ENCODE results near the gene FNDC10.

The FNDC10 gene

GRCh38 chr1:1616045-1616790 lies 16.3 kb upstream of the FNDC10 start:
- no peak for DNase-seq (ENCODE audit: low spot score)

DNA sequence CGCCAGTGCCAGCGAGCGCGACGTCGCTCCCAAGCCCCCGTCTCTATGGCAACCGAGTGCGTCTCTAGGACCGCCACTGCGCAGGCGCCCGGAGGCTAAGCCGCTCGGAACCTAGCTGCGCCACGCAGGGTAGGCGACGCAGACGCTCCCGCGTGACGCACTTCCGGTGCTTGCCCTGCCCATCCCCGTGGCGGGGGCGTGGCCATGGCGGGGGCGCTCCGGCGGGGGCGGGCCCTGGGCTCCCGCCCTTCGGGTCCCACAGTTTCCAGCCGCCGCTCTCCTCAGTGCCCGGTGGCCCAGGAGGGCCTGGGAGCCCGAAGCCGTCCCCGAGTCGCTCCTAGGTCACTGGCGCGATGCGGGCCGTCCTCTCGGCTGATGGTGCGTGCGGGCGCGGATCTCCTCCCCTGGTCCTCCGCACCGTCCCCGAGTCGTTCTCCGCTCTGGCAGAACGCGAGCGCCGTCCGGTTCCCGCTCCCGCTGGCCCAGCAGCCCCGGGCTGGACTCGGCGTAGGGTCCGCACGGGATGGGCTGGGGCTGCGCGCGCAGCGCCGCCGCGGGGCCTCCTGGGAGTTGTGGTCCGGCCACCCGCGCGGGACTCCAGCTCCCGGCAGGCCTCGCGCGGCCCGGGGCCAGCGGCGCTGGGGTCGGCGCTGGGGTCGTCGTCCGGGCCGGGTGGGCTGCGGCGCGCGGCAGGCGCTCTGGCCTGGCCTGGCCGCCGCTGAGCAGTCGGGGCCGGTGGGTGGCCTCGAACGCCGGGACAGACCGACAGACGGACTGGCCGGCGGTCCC lies 15.5 kb upstream of the FNDC10 start, which contains the start of gene MIB2:
TSS of gene MIB2 (plus strand) at position 245 of the 789 bp plus-strand sequence. CDS start 7,953 bp downstream, outside the sequence.
- DNase-seq (ENCODE audit: low spot score) = peak; percentile 97

DNA sequence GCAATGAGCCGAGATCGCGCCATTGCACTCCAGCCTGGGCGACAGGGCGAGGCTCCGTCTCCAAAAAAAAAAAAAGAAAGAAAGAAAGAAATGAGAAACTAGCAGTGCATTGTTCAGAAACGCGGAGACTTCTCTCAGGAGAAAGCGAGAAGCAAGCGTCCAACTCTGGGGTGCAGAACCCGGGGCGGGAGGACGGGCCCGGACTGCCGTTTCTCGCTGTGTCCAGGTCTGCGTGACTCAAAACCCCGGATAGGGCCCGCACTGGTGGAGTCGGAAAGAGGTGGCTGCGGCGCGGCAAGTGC lies 15.0 kb upstream of the FNDC10 start:
- no peak for DNase-seq (ENCODE audit: low spot score)

GRCh38 chr1:1614204-1614953 lies 14.4 kb upstream of the FNDC10 start:
- peak; percentile 32 for DNase-seq (ENCODE audit: low spot score)

- DNase-seq (ENCODE audit: low spot score) = no peak
Observed at GRCh38 chr1:1613509-1614082, 13.7 kb upstream of the FNDC10 start.

DNA sequence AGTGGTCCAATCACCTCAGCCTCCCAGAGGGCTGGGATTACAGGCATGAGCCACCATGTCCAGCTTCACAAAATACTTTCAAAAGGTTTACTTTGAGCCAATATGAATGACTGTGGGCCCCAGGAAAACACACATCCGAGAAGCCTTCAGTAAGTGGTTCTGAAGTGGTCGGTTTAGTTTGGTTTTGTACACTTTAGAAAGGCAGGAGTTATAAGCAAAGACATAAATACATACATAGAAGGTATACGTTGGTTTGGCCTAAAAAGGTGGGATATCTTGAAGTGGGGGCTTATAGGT lies 12.1 kb upstream of the FNDC10 start:
- DNase-seq (ENCODE audit: low spot score) = no peak

GRCh38 chr1:1610796-1611195 lies 10.9 kb upstream of the FNDC10 start:
- DNase-seq (ENCODE audit: low spot score) = no peak

DNA sequence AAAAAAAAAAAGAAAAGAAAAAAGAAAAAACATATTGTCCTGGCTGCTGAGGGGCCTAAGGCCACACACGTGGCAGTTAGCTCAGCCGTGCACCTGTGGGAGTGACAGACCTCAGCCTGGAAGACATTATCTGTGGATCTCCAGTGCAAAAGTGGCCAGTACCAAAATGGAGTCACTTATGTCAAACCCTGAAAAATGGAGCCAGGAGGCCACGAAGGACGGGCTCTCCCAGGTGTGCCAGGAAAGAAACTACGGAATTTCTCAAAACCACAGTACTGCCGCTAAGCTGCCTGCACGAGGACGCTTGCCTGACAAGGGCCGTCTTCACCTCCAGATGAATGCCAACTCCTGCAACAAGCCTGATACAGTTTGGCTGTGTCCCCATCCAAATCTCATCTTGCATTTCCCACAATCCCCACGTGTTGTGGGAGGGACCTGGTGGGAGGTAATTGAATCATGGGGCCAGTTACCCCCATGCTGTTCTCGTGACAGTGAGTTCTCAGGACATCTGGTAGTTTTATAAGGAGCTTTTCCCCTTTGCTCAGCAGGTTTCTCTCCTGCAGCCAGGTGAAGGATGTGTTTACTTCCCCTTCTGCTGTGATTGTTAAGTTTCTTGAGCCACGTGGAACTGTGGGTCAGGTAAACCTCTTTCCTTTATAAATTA lies 10.0 kb upstream of the FNDC10 start:
- no peak for DNase-seq (ENCODE audit: low spot score)

- no peak for DNase-seq (ENCODE audit: low spot score)
Observed at GRCh38 chr1:1606232-1606631, 6.3 kb upstream of the FNDC10 start.

DNA sequence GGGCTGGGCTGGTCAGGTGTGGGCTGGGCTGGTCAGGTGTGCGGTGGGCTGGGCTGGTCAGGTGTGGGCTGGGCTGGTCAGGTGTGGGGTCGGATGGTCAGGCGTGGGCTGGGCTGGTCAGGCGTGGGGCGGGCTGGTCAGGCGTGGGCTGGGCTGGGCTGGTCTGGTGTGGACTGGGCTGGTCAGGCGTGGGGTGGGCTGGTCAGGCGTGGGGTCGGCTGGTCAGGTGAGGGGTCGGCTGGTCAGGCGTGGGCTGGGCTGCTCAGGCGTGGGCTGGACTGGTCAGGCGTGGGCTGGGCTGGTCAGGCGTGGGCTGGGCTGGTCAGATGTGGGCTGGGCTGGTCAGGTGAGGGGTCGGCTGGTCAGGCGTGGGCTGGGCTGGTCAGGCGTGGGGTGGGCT lies 5.8 kb upstream of the FNDC10 start:
- no peak for DNase-seq (ENCODE audit: low spot score)

DNA sequence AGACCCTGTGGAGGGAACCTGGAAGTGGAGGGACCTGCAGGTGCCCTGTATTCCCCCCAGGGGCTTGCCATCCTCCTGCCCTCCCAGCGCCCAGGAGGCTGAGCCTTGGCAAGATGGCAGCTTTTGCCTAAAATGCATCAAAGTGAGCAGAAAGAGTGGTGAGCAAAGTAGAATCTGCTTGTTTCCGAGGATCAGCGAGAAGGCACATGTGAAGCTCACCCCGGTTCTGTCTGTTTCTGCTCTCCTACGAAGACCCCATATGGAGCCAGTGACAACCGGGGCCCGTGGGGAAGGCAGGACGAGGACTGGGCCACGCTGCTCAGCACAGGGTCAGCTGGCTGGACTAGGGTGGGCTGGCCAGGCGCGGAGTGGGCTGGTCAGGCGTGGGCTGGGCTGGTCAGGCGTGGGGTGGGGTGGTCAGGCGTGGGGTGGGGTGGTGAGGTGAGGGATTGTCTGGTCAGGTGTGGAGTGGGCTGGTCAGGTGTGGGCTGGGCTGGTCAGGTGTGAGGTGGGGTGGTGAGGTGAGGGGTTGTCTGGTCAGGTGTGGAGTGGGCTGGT lies 5.2 kb upstream of the FNDC10 start:
- no peak for DNase-seq (ENCODE audit: low spot score)

GRCh38 chr1:1604374-1605033 lies 4.6 kb upstream of the FNDC10 start:
- no peak for DNase-seq (ENCODE audit: low spot score)

DNA sequence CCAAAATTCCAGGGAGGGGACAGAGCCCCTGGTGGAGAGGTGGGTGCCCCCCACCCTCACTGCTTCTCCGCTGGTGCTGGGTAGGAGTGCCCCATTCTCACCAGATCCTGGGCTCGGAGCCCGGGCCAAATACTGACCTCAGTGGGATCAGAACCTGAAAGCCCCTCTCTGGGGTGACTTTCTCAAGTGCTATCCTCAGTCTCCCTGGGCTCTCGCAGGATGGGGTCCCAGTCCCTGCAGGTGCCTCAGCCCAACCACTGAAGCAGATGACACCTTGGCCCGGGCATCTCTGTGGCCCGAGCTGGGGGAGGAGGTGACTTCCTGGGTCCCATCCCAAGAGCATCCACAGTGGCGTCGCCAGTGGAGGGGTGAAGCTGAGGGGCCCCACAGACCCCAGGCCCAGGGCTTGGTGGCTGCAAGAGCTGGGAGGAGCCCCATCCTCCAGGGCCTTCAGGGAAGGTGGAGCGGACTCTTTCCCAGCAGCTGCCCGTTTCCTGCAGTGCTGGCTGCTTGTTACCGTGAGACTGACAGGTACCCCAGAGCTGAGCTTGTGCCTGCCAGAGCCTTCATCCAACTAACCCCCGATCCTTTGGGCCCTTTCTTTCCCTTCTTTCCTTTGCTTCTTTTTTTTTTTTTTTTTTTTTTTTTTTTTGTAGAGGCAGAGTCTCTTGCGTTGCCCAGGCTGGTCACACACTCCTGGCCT lies 3.9 kb upstream of the FNDC10 start:
- DNase-seq (ENCODE audit: low spot score) = no peak

- no peak for DNase-seq (ENCODE audit: low spot score)
Observed at GRCh38 chr1:1602968-1603506, 3.1 kb upstream of the FNDC10 start.

GRCh38 chr1:1602304-1602967 lies 2.5 kb upstream of the FNDC10 start:
- DNase-seq (ENCODE audit: low spot score) = no peak

DNA sequence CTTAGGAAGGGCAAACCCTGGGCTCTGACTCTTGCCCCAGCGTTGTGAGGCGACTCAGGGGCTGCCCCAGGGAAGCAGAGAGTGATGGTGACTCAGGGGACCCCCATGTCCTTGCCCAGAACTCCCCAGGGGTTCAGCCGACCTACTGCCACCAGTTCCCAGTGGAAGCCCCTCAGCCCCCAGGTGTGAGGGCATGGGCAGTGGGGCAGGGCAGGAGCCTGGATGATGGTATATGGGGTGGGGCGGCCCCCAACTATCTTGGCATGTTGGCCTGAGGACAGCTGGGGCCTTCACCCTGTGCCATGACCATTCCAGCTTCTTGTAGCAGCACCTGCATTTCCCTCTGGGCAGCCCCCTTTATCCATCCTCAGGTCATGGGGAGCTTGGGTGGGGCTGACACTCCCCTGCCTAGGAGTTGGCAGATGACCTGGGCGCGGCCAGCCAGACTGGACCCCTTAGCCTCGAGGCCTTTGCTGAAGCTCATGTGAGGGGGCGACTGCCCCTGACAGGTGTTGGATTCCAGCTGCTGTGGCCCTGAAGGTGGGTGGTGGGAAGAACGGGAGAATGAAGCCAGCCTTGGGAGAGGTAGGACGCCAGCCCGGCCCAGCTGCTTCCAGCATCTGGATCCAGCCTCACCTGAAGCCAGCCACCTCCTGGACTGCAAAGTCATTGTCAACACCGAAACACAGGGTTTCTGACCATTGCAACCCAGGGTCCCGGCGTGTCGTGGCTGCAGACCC lies 1.8 kb upstream of the FNDC10 start:
- DNase-seq (ENCODE audit: low spot score) = no peak

- DNase-seq (ENCODE audit: low spot score) = no peak
Observed at GRCh38 chr1:1600861-1601563, 1.1 kb upstream of the FNDC10 start.
